Activated T-cell treated with anti-CD3 and anti-CD28 coated beads, Interleukin-2, amount 50 U/mL, for 24 hours (primary cell): ENCODE results near the gene SLC39A7.

Source experiments
- DNase-seq: peaks from one replicate; pipeline ENCODE4 v3.0.0-alpha.2; 2020
- H3K27ac Mint-ChIP-seq: 2 replicates; pipeline ENCODE4 v1.8.0; 2020; ENCODE audit warnings: mild to moderate bottlenecking, mixed read lengths
- H3K27me3 Mint-ChIP-seq: 2 replicates; pipeline ENCODE4 v1.8.0; 2020; ENCODE audit warnings: mixed read lengths
- H3K36me3 Mint-ChIP-seq: 2 replicates; pipeline ENCODE4 v1.8.0; 2020; ENCODE audit warnings: low read depth, mixed read lengths
- H3K4me1 Mint-ChIP-seq: 2 replicates; pipeline ENCODE4 v1.8.0; 2020; ENCODE audit warnings: low read depth, mixed read lengths
- H3K4me3 Mint-ChIP-seq: 2 replicates; pipeline ENCODE4 v1.8.0; 2020; ENCODE audit warnings: mild to moderate bottlenecking, moderate library complexity, mixed read lengths
- H3K9me3 Mint-ChIP-seq: 2 replicates; pipeline ENCODE4 v1.8.0; 2020; ENCODE audit warnings: mixed read lengths

The SLC39A7 gene, protein sequence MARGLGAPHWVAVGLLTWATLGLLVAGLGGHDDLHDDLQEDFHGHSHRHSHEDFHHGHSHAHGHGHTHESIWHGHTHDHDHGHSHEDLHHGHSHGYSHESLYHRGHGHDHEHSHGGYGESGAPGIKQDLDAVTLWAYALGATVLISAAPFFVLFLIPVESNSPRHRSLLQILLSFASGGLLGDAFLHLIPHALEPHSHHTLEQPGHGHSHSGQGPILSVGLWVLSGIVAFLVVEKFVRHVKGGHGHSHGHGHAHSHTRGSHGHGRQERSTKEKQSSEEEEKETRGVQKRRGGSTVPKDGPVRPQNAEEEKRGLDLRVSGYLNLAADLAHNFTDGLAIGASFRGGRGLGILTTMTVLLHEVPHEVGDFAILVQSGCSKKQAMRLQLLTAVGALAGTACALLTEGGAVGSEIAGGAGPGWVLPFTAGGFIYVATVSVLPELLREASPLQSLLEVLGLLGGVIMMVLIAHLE

DNA sequence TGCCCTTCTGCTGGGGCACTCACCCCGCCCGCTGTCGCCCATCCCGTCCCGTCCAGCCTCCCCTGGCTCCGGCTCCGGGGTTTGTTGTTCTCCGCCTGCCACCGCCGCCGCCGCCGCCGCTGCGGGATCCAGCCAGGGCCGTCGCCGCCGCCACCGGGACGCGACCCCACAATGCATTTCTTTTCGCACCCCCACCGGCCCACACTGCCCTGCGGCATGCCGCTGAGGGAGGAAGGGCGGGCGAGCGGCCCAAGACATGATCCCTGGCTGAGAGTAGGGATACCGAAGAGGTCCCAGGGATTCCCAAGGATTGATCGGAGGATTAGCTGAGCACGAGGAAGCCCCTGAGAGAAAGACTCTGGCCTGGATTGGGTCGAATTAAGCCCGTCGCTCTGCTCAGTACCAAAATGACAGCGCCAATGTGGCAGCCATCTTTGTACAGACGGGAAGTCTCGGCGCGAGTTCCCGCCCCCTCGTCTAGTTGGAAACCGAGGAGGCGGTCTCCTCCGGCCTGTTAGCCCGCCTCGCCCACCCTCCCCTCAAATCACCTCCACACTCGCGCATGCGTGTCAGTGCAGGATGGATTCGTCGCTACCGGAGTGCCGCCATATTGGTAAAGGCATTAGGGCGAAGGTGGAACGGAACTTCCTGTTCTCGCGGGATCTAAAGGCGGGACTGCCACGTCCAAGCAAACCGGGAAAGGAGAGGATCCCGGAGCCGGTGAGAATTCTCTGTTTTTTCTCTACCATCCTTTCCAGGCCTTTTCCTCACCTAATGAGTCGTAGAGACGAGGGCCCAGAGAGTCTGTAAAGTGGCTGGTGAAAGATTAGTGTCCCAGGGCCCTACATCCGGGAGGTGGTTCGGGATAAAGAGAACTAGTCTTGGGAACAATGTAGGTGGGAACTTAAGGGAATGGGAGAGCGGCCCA is at the start of gene SLC39A7, which contains the start of gene RXRB:
TSS of gene SLC39A7 (plus strand) at position 649 of the 928 bp plus-strand sequence. CDS start 379 bp downstream, outside the sequence.
TSS of gene RXRB (minus strand) at position 447 of the 928 bp plus-strand sequence. CDS start at position 258, 189 bp downstream.
- H3K36me3 Mint-ChIP-seq, result peaks cover 84% of the 10 kb centered on the region

GRCh38 chr6:33151050-33151449 is 49.6 kb upstream of the SLC39A7 start:
- H3K36me3 Mint-ChIP-seq, result no peaks in the 10 kb centered on the region
- peaks cover 25% of the 10 kb centered on the region for H3K27me3 Mint-ChIP-seq
- no peak overlapping the region for H3K27ac Mint-ChIP-seq
- peaks cover 9% of the 10 kb centered on the region for H3K9me3 Mint-ChIP-seq
- DNase-seq, result no peak
- no peak overlapping the region for H3K4me3 Mint-ChIP-seq
- H3K4me1 Mint-ChIP-seq, result no peaks in the 10 kb centered on the region

More for the DNA sequence above, at the start of gene SLC39A7, which contains the start of gene RXRB:
- Mint-ChIP-seq H3K27me3 (no peaks in the 10 kb centered on the region), H3K4me1 (peaks cover 68% of the 10 kb centered on the region), H3K27ac (peak within 1 kb of the TSS; percentile 99), H3K4me3 (peak within 1 kb of the TSS; percentile 98), H3K9me3 (no peaks in the 10 kb centered on the region)
- DNase-seq, result peak; percentile 97

DNA sequence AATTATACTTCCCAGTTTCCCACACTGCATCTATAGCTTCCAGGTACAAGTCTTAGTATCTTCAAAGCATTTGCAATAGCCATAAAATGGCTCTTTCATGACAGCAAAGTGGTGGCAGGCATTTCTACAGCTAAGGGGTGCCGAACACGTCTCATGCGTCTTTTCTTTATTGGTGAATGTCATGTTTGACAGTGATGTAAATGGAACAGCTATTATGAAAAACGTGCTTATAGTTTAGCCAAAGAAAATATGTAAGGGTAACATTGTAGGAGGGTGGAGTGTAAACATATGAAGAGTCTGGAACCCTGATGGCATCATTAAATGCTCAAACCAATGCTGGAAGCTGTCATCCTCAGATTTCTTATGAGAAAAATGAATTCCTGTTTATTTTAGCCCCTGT is 46.3 kb upstream of the SLC39A7 start:
- Mint-ChIP-seq H3K9me3 (peaks cover 9% of the 10 kb centered on the region), H3K27me3 (peaks cover 13% of the 10 kb centered on the region), H3K4me1 (no peaks in the 10 kb centered on the region), H3K36me3 (no peaks in the 10 kb centered on the region), H3K27ac (no peak overlapping the region), H3K4me3 (no peak overlapping the region)
- DNase-seq, result no peak

- Mint-ChIP-seq H3K4me1 (peaks cover 7% of the 10 kb centered on the region), H3K27ac (no peak overlapping the region), H3K36me3 (no peaks in the 10 kb centered on the region), H3K4me3 (no peak overlapping the region), H3K27me3 (peaks cover 5% of the 10 kb centered on the region), H3K9me3 (peaks cover 9% of the 10 kb centered on the region)
- DNase-seq, result no peak
These were observed 44.1 kb upstream of the SLC39A7 start for GRCh38 chr6:33156561-33156960.

DNA sequence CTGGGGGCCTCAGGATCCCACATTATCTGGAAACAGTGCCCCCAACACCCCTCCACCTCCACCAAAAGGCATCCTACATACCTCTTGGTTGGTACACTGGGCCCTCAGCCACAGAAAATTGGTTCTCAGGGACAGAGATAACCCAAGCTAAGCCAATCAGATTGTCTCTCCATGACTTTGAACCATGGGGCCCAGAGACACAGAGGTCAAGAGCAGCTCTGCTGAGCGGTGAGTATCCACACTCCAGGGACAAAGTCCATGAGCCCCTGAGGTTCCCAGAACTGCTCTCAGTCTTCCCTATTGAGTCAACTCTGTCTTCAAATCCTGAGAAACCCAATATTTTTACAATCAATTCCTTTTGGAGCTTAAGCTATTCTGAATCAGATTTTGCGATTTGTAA is 43.7 kb upstream of the SLC39A7 start:
- H3K9me3 Mint-ChIP-seq, result peaks cover 6% of the 10 kb centered on the region
- no peaks in the 10 kb centered on the region for H3K36me3 Mint-ChIP-seq
- no peak for DNase-seq
- H3K27me3 Mint-ChIP-seq, result peaks cover 5% of the 10 kb centered on the region
- no peak overlapping the region for H3K27ac Mint-ChIP-seq
- H3K4me3 Mint-ChIP-seq, result no peak overlapping the region
- H3K4me1 Mint-ChIP-seq, result peaks cover 11% of the 10 kb centered on the region

- Mint-ChIP-seq H3K36me3 (no peaks in the 10 kb centered on the region), H3K4me3 (no peak overlapping the region), H3K9me3 (no peaks in the 10 kb centered on the region), H3K27ac (no peak overlapping the region), H3K4me1 (peaks cover 13% of the 10 kb centered on the region), H3K27me3 (peaks cover 2% of the 10 kb centered on the region)
- DNase-seq, result no peak
These were observed 40.6 kb upstream of the SLC39A7 start for GRCh38 chr6:33160096-33160495.

- DNase-seq, result no peak
- Mint-ChIP-seq H3K9me3 (no peaks in the 10 kb centered on the region), H3K27ac (no peak overlapping the region), H3K4me3 (peak overlapping the region; percentile 79), H3K27me3 (peaks cover 2% of the 10 kb centered on the region), H3K36me3 (no peaks in the 10 kb centered on the region), H3K4me1 (peaks cover 13% of the 10 kb centered on the region)
These were observed 39.8 kb upstream of the SLC39A7 start for GRCh38 chr6:33160728-33161344.

- no peaks in the 10 kb centered on the region for H3K36me3 Mint-ChIP-seq
- peaks cover 1% of the 10 kb centered on the region for H3K27me3 Mint-ChIP-seq
- peaks cover 13% of the 10 kb centered on the region for H3K4me1 Mint-ChIP-seq
- H3K9me3 Mint-ChIP-seq, result no peaks in the 10 kb centered on the region
- H3K4me3 Mint-ChIP-seq, result peak overlapping the region; percentile 79
- peak overlapping the region; percentile 89 for H3K27ac Mint-ChIP-seq
- peak; percentile 91 for DNase-seq
These were observed 39.0 kb upstream of the SLC39A7 start for GRCh38 chr6:33161354-33162331.

DNA sequence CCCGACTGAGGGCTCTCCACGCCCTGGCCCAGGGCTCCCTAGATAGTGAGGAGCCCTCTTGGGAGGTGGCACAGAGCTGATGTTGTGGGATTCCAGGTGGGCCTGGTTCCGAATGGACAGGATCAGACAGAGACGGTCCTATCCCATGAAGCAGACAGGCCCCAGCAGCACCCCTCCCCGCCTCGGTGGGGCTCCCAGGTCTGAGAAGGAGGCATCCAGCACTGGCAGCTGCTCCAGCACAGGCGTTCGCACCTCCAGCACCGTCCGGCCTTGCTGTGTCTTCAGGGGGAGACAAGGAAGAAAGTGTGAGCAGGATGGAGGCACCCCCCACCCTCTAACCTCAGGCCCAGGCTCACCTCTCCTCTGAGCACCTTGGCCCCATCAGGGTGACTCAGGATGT is 37.1 kb upstream of the SLC39A7 start:
- Mint-ChIP-seq H3K27ac (no peak overlapping the region), H3K36me3 (no peaks in the 10 kb centered on the region), H3K27me3 (no peaks in the 10 kb centered on the region), H3K4me1 (peaks cover 13% of the 10 kb centered on the region), H3K4me3 (no peak overlapping the region), H3K9me3 (no peaks in the 10 kb centered on the region)
- no peak for DNase-seq

GRCh38 chr6:33164176-33164575 is 36.5 kb upstream of the SLC39A7 start:
- Mint-ChIP-seq H3K4me1 (peaks cover 13% of the 10 kb centered on the region), H3K27ac (no peak overlapping the region), H3K36me3 (no peaks in the 10 kb centered on the region), H3K9me3 (no peaks in the 10 kb centered on the region), H3K27me3 (no peaks in the 10 kb centered on the region), H3K4me3 (no peak overlapping the region)
- DNase-seq, result no peak

GRCh38 chr6:33164665-33165373 is 35.8 kb upstream of the SLC39A7 start:
- Mint-ChIP-seq H3K27me3 (no peaks in the 10 kb centered on the region), H3K27ac (no peak overlapping the region), H3K4me1 (peaks cover 13% of the 10 kb centered on the region), H3K36me3 (no peaks in the 10 kb centered on the region), H3K4me3 (no peak overlapping the region), H3K9me3 (no peaks in the 10 kb centered on the region)
- no peak for DNase-seq

GRCh38 chr6:33165581-33166258 is 34.9 kb upstream of the SLC39A7 start:
- Mint-ChIP-seq H3K27me3 (no peaks in the 10 kb centered on the region), H3K36me3 (no peaks in the 10 kb centered on the region), H3K4me1 (peaks cover 13% of the 10 kb centered on the region), H3K9me3 (no peaks in the 10 kb centered on the region), H3K4me3 (no peak overlapping the region), H3K27ac (no peak overlapping the region)
- no peak for DNase-seq
